ENCODE results near the gene SFMBT2. TPM values are rescaled to one million over a fixed set of nuclear protein-coding genes. Genes with fewer than 3 reads are reported as not detected.
A peak's percentile ranks its signal among the peaks of the same experiment; 100 is the strongest.
"Not testable (repeated sequence)": the region's sequence is repeated elsewhere in the genome, so short reads cannot be mapped to it uniquely, and the experiment has no call there.

The SFMBT2 gene
- total RNA-seq, 1 experiment from 2014 or later = 1.8 TPM

GRCh38 chr10:7302392-7302906 is 108.4 kb downstream of the SFMBT2 start:
- no peaks in the 10 kb centered on the region for H3K27me3 ChIP-seq (ENCODE audit: control insufficient read depth, insufficient read depth, low read length)
- DNase-seq = no peak

GRCh38 chr10:7301006-7301778 is 109.6 kb downstream of the SFMBT2 start:
- Histone ChIP-seq H3K4me3 (ENCODE audit: insufficient read depth, low read depth, low read length) (no peak overlapping the region), H3K36me3 (replicated peaks; ENCODE audit: control insufficient read depth, insufficient read depth, low read length) (no peaks in the 10 kb centered on the region), H3K27me3 (ENCODE audit: control insufficient read depth, insufficient read depth, low read length) (no peaks in the 10 kb centered on the region)
- DNase-seq = peak; percentile 78

More at GRCh38 chr10:7302392-7302906, 108.4 kb downstream of the SFMBT2 start:
- H3K4me3 ChIP-seq (ENCODE audit: insufficient read depth, low read depth, low read length) = no peak overlapping the region
- no peaks in the 10 kb centered on the region for H3K36me3 ChIP-seq (replicated peaks; ENCODE audit: control insufficient read depth, insufficient read depth, low read length)

GRCh38 chr10:7300384-7300971 is 110.4 kb downstream of the SFMBT2 start:
- Histone ChIP-seq H3K4me3 (ENCODE audit: insufficient read depth, low read depth, low read length) (no peak overlapping the region), H3K36me3 (replicated peaks; ENCODE audit: control insufficient read depth, insufficient read depth, low read length) (no peaks in the 10 kb centered on the region), H3K27me3 (ENCODE audit: control insufficient read depth, insufficient read depth, low read length) (no peaks in the 10 kb centered on the region)
- no peak for DNase-seq

DNA sequence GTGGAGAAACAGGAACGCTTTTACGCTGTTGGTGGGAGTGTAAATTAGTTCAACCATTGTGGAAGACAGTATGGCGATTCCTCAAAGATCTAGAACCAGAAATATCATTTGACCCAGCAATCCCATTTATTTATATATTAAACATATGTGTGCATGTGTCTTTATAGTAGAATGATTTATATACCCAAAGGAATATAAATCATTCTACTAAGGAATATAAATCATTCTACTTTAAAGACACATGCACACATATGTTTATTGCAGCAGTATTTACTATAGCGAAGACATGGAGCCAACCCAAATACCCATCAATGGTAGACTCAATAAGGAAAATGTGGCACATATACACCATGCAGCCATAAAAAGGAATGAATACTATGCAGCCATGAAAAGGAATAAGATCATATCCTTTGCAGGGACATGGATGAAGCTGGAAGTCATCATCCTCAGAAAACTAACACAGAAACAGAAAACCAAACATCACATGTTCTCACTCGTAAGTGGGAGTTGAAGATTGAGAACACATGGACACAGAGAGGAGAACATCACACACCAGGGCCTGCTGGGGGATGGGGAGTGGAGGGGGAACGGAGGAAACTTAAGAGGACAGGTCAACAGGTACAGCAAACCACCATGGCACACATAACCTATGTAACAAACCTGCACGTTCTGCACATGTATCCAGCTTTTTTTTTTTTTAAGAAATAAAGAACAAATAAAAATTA is 111.1 kb downstream of the SFMBT2 start:
- not testable (repeated sequence) for H3K36me3 ChIP-seq (replicated peaks; ENCODE audit: control insufficient read depth, insufficient read depth, low read length); H3K27me3 ChIP-seq (ENCODE audit: control insufficient read depth, insufficient read depth, low read length); DNase-seq; H3K4me3 ChIP-seq (ENCODE audit: insufficient read depth, low read depth, low read length)

DNA sequence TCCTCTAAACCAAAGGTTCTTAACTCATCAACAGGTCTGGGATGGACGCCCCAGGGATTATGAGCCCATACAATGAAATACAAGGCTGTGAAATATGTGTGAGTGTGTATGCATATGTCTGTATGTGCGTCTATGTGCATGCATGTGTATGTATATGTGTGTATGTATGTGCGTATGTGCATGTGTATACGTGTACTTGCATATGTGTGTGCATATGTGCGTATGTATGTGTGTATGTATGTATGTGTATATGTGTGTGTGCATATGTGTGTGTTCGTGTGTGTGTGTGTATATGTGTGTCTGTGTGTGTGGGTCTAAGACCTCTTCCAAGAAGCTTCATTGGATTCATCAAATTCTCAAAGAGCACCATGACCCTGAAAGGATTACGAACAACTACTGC is 112.3 kb downstream of the SFMBT2 start:
- Histone ChIP-seq H3K36me3 (replicated peaks; ENCODE audit: control insufficient read depth, insufficient read depth, low read length) (no peaks in the 10 kb centered on the region), H3K4me3 (ENCODE audit: insufficient read depth, low read depth, low read length) (no peak overlapping the region)
- DNase-seq = no peak

DNA sequence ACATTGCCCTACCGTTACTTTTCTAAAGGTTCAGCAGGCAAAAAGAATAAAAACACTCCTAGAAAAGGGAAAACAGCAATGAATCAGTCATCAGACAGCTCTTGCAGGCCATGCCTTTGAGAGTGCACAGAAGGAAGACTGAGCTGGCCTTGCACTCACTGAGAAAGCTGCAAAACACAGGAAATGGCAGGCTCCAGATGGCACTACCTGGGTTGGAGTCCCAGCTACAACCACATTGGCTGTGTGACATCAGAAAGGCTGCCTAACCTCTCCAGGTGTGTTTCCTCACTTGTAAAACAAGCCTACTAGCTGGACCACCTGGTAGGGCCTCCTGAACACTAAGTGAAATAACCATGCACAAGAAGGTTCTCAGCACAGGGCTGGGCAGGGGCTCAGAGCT is 113.7 kb downstream of the SFMBT2 start:
- H3K27me3 ChIP-seq (ENCODE audit: control insufficient read depth, insufficient read depth, low read length) = no peaks in the 10 kb centered on the region
- no peak for DNase-seq
- no peaks in the 10 kb centered on the region for H3K36me3 ChIP-seq (replicated peaks; ENCODE audit: control insufficient read depth, insufficient read depth, low read length)
- H3K4me3 ChIP-seq (ENCODE audit: insufficient read depth, low read depth, low read length) = no peak overlapping the region

More for the DNA sequence above, 112.3 kb downstream of the SFMBT2 start:
- H3K27me3 ChIP-seq (ENCODE audit: control insufficient read depth, insufficient read depth, low read length) = no peaks in the 10 kb centered on the region

- Histone ChIP-seq H3K27me3 (ENCODE audit: control insufficient read depth, insufficient read depth, low read length) (no peaks in the 10 kb centered on the region), H3K36me3 (replicated peaks; ENCODE audit: control insufficient read depth, insufficient read depth, low read length) (no peaks in the 10 kb centered on the region), H3K4me3 (ENCODE audit: insufficient read depth, low read depth, low read length) (no peak overlapping the region)
- DNase-seq = no peak
Measured at GRCh38 chr10:7296648-7297047, 114.2 kb downstream of the SFMBT2 start.

GRCh38 chr10:7296076-7296475 is 114.8 kb downstream of the SFMBT2 start:
- no peak overlapping the region for H3K4me3 ChIP-seq (ENCODE audit: insufficient read depth, low read depth, low read length)
- no peak for DNase-seq
- H3K36me3 ChIP-seq (replicated peaks; ENCODE audit: control insufficient read depth, insufficient read depth, low read length) = no peaks in the 10 kb centered on the region
- H3K27me3 ChIP-seq (ENCODE audit: control insufficient read depth, insufficient read depth, low read length) = no peaks in the 10 kb centered on the region

DNA sequence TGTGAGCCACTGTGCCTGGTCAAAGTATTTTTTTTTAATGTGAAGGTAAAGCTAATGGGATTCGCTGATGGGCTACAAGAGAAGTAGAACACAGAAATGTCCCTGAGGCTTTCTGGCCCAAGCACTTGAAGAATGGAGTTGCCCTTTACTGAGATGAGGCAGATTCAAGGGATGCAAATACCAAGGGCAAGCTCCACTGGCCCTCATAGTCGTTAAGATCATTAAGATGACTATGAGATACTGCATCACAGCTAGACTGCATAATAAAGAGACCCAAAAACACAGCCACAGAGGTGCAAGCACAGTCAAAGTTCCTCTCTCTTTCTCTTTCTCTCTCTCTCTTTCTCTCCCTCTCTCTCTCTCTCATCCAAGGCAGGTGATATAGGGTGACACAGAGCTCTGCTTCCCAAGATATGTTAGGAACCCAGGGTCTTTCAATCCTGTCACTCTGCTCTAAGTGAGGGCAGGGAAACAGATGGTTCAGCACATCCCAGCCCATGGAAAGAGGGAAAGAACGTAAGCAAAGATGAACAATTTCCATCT is 117.4 kb downstream of the SFMBT2 start:
- no peaks in the 10 kb centered on the region for H3K36me3 ChIP-seq (replicated peaks; ENCODE audit: control insufficient read depth, insufficient read depth, low read length)
- DNase-seq = no peak
- H3K27me3 ChIP-seq (ENCODE audit: control insufficient read depth, insufficient read depth, low read length) = no peaks in the 10 kb centered on the region
- no peak overlapping the region for H3K4me3 ChIP-seq (ENCODE audit: insufficient read depth, low read depth, low read length)

DNA sequence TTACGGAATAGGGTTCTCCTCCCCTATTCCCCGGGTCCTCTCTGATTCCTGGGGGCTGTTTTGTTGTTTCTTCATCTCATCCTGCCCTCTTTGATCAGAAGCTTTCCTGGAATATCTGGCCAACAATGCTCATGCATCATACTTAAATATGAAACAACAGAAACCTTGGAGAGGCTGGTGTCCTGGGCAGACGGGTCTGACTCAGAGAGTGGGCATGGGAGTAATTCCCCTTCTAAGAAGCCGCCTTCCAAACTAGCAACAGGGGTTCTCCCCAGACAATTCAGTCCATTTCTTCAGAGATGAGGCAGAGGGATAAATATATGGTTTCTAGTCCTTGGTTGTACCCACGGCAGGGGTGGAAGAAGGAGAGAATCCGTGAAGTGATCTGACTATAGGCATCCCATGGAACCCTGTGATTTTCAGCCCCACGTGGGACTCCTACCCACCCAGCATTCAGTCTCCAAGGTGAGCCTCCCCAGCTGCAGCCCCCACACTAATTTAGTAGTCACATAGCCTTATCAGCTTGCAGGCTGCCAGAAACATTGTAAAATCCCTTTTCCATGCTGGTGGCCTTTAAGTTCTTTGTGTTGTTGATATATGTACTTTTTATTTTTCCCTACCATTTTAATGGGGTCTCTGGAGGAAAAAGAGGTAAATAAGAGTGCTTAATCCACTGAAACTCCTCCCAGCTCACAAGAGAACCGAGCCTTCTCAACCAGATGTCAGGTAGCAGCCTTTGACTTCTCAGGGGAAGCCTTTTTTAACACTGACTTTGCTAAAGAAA is 119.2 kb downstream of the SFMBT2 start:
- Histone ChIP-seq H3K36me3 (replicated peaks; ENCODE audit: control insufficient read depth, insufficient read depth, low read length) (no peaks in the 10 kb centered on the region), H3K4me3 (ENCODE audit: insufficient read depth, low read depth, low read length) (no peak overlapping the region), H3K27me3 (ENCODE audit: control insufficient read depth, insufficient read depth, low read length) (no peaks in the 10 kb centered on the region)
- no peak for DNase-seq

DNA sequence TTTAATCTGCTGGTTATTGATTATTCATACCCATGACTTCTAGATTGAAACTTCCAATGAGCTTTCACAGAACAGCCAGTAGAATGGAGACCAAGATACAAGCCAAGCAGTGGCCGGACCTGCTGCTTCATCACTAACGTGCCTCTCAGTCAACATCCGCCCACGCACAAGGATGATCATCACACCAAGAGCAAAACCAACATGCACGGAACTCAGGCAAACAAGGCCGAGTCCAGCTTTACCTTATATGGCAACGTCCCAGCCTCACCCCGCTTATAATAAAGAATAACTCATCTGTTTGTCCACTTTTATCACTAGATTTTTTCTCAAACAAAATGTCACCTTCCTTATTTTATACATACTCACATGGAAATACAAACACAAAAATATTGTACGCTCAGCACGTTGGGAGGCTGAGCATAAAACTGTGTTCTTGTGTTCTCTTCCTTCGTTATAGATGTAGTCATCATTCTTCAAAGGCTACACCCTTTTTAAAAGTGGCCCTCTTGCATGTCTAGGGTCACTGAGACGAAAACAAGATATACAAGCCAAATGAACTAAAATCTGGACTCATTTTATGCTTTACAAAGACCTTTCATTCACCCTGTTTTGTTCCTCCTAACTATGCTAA is 122.7 kb downstream of the SFMBT2 start:
- H3K27me3 ChIP-seq (ENCODE audit: control insufficient read depth, insufficient read depth, low read length) = no peaks in the 10 kb centered on the region
- DNase-seq = no peak
- H3K36me3 ChIP-seq (replicated peaks; ENCODE audit: control insufficient read depth, insufficient read depth, low read length) = no peaks in the 10 kb centered on the region
- H3K4me3 ChIP-seq (ENCODE audit: insufficient read depth, low read depth, low read length) = no peak overlapping the region

DNA sequence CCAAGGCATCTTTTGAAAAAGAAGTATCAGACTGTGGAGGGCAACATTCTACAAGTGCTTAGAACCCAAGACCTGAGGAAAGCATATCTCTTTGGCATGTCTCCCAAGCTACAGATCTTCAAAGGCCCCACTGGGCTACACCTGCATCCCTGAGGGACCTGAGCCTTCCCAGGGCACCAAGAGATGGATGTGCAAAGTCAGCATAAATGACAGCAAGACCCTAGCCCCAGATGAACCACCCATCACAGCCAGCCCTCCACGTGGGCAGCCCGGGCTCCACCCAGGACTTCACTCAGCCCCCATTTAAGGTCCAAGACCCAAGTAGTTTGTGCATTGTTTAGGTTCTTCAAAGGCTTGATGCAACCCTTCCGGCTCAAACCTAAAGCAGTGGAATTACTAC is 123.5 kb downstream of the SFMBT2 start:
- DNase-seq = no peak
- no peaks in the 10 kb centered on the region for H3K36me3 ChIP-seq (replicated peaks; ENCODE audit: control insufficient read depth, insufficient read depth, low read length)
- no peaks in the 10 kb centered on the region for H3K27me3 ChIP-seq (ENCODE audit: control insufficient read depth, insufficient read depth, low read length)
- no peak overlapping the region for H3K4me3 ChIP-seq (ENCODE audit: insufficient read depth, low read depth, low read length)

- DNase-seq = no peak
Measured at GRCh38 chr10:7285522-7286322, 125.1 kb downstream of the SFMBT2 start.

More at GRCh38 chr10:7285522-7286322, 125.1 kb downstream of the SFMBT2 start:
- H3K27me3 ChIP-seq (ENCODE audit: control insufficient read depth, insufficient read depth, low read length) = no peaks in the 10 kb centered on the region
- no peaks in the 10 kb centered on the region for H3K36me3 ChIP-seq (replicated peaks; ENCODE audit: control insufficient read depth, insufficient read depth, low read length)
- no peak overlapping the region for H3K4me3 ChIP-seq (ENCODE audit: insufficient read depth, low read depth, low read length)

Measured in H7 (cell line).